Measurements from ENCODE around the gene CBLC.

Gene CBLC

DNA sequence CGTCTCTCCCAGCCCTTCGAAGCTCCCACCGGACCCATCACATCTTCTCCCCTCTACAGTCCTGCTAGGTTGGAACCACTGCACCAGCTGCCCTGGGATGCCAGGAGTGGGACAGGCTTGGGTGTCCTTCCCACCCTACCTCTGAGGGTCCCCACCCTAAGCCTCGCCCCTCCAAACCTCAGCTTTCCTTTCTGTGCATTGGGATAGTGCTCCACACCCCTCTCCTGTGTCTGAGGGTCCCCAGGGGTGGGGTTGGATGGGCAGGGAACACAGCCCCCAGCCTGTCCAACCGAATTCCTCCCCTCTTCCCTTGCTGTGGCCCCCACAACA is 31.1 kb upstream of the CBLC start:
- in situ Hi-C loops (cut with MboI; ENCODE audit: low sequenced_read_pairs) = no loop called here

- in situ Hi-C loops (cut with MboI; ENCODE audit: low sequenced_read_pairs) = no loop called here
Observed at GRCh38 chr19:44746946-44747738, 30.5 kb upstream of the CBLC start.

DNA sequence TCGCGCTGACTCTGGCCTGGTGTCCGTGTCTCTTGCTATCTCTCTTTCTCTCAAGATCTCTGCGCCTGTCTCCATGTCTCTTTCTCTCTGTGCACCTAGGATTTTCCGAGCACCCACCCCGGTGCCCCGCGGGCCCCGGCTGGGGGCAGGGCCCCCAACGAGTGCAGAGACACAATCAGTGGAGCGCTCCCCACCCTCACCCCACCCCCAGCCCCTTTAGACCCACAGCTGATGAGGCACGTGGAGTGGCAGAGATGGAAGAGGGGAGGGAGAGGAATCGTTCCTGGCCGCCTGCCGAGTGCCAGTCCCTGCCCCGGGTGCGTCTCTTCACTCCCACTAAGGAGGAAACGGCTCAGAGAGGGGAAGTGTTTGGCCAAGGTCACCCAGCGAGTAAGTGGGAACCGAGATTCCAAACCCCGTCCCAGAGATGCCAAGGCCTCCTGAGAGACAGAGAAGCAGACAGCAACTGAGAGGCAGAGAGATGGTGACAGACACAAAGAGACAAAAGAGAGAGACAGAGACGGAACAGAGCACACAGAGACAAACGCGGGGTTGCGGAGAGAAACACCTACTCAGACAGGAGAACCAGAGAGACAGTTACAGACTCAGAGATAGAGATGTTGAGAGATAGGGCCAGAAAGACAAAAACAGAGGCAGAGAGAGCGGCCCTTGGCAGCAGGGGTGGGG is 29.8 kb upstream of the CBLC start:
- in situ Hi-C loops (cut with MboI; ENCODE audit: low sequenced_read_pairs) = no loop called here

DNA sequence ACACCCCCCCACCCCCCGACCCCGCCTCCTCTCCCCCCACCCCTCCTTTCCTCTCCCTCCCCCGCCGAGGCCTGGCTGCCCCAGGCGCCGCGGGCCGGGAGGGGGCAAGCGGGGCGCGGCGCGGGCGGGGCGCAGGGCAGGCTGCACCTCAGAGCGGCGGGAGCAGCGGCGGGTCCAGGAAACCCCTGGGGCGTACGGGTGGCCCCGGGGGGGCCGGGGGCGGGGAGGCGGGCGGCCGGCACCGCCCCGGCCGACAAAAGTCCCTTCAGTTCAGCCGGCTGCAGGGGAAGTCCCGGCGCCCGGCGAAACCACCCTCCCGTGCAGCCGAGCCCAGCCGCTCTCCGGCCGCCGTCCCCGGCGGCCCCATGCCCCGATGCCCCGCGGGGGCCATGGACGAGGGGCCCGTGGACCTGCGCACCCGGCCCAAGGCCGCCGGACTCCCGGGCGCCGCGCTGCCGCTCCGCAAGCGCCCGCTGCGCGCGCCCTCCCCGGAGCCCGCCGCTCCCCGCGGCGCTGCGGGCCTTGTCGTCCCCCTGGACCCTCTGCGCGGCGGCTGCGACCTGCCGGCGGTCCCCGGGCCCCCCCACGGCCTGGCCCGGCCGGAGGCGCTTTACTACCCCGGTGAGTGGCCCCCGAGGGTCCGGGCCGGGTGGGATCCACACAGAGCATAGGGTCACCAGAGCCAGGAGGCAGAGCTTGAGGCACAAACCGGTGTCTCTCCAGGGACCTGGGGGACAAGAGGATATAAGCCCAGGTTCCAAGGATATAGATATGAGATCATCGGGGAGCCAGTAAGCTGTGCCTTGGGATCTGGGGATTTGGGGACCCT is 29.1 kb upstream of the CBLC start, which contains the start of gene BCL3:
Gene BCL3, plus strand, starts transcription at position 283 of the 829 bp plus-strand sequence. Its CDS starts 83 bp downstream, at position 366.
- in situ Hi-C loops (cut with MboI; ENCODE audit: low sequenced_read_pairs) = no loop called here

GRCh38 chr19:44749292-44749691 is 28.4 kb upstream of the CBLC start:
- in situ Hi-C loops (cut with MboI; ENCODE audit: low sequenced_read_pairs) = no loop called here

DNA sequence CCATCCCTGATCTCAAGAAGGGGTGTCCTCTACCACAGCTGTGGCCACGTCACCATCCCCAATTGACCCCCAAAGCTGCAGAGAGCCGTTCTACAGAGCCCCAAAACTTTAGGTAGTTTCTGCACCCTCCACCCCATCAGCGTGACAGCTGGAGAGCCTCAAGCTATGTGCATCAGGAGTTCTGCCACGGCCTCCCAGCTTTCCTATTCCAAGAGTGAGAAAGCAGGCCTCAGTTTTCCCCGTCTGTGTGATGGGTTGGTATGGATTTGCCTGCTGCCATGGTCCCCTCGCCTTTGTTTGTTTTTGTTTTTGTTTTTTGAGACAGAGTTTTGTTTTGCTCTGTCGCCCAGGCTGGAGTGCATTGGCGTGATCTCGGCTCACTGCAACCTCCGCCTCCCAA is 27.7 kb upstream of the CBLC start:
- in situ Hi-C loops (cut with MboI; ENCODE audit: low sequenced_read_pairs) = no loop called here

DNA sequence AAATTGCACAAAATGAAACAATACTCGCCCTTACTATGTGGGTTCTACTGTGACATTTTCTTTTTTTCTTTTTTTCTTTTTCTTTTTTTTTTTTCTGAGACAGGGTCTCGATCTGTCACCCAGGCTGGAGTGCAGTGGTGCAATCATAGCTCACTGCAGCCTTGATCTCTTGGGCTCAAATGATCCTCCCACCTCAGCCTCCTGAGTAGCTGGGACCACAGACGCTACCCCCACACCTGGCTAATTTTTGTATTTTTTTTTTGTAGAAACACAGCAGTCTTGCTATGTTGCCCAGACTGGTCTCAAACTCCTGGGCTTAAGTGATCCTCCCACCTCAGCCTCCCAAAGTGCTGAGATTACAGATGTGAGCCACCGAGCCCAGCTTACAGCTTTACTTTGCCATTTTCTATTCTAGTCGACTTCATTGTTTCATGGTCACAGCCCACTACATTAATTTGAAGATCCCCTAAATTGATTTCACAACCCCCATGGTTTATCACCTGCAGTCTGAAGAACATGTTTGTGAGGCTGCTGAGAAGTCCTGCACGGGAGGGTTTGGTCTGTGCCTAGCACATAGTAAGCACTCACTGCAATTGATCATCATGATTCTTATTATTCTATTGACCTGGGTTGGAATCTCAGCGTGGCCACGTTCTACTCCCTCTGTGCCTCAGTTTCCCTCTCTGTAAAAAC is 25.4 kb upstream of the CBLC start:
- in situ Hi-C loops (cut with MboI; ENCODE audit: low sequenced_read_pairs) = no loop called here

DNA sequence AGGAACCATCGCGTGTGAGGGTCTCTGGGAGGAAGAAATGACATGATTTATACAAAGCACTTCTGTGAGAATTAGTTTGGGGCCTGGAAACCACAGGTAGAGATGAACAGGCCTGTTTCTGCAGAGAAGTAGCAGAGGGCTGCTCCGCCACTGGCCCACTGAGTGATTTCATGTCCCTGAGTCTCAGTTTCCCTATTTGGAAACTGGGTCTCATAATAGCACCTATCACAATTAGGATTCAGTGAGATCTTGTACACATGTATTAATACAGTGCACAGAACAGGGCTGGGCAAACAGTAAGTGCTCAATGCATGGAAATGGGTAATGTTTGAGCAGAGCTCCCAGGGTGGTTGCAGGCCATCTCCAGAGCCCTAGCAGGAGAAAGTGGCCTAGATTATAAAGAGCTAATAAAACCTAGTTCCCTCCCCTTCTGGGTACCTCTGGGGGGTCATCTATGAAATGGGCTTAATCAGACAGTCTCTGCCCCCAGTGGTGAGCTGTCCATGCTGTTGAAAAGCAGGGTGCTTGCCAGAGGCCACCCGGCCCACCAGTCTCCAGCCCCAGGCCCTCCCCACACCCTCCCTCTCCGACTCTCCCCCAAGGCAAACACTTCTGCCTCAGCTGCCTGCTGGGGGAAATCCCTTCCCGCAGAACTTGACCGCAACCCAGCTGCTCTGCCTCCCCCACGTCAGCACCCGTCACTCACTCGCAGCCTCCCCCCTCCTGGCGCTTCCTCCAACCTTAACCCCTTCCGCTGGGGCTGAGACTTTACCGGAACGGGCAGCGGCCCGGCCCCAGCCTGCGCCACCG is 24.7 kb upstream of the CBLC start:
- in situ Hi-C loops (cut with MboI; ENCODE audit: low sequenced_read_pairs) = no loop called here

- in situ Hi-C loops (cut with MboI; ENCODE audit: low sequenced_read_pairs) = no loop called here
Observed at GRCh38 chr19:44753626-44753931, 24.1 kb upstream of the CBLC start.

DNA sequence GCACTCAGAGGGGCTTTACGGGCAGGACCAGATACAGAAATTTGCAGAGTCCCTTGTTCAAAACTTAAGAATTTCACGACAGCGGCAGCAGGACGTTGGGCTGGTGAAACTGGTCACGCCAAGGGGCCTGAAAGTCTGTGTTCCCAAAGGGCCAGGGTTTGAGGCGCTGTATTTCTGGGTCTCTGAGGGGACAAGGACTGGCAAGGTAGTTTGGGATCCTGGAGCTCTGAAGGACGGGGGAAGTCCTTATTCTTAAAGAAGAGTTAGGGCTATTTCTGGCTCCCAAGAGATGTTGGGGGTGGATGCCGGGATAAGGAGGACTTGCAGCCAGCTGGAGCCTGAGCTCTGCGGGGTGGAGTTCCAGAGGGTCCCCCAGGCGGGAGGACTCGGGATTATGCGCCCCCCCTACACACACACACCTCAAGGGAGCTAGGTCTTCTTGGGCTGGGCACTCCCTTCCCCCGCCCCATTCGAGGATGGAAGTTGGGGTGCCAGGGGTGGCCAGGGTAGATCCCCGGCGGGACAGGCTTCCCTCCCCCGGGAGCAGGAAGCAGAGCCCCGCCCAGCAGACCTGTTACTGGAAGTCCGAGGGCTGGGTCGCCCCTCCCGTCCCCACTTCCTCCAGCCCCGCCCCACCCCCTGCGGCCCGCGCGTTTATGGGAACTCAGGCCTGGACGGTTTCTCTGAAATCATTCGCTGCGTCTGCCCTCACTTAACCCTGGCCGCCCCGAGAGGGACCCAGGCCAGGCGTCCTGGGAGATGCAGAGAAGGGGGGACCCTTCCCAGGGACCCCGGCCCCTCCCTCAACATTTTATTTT is 23.5 kb upstream of the CBLC start:
- in situ Hi-C loops (cut with MboI; ENCODE audit: low sequenced_read_pairs) = no loop called here

DNA sequence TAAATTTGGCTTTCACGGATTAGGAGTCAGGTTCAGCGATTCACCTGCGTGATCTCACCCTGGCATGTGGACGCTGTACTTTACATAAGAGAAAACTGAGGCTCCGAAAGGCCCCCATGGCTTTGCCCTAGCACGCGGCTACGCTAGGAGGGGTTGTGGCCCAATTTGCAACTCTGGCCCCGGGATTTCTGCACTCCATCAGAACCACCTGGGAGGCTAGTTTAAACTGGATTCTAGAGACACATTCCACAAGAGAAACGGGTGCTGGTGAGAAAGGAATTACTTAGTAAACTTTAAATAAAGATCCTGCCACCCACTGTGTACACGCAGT is 23.0 kb upstream of the CBLC start:
- in situ Hi-C loops (cut with MboI; ENCODE audit: low sequenced_read_pairs) = no loop called here

DNA sequence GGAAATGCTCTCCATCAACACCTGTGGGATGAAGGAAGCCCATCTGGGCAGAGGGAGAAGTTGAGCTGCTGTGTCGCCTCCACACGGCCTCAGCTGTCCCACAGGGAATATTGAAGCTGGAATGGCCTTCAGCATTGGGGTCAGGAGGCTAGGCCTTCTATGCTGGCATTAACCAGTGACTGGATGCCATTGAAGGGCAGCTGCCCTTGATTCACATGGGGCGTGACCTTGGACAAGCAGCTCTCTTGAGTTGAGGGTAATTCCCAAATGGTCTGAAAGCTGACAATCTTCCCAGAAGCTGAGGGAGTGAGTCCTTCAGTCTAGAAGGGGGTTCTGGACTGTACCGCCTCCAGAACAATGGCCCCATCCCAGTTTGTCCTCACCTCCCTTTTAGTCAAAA is 22.5 kb upstream of the CBLC start:
- in situ Hi-C loops (cut with MboI; ENCODE audit: low sequenced_read_pairs) = no loop called here

GRCh38 chr19:44756089-44756562 is 21.6 kb upstream of the CBLC start:
- in situ Hi-C loops (cut with MboI; ENCODE audit: low sequenced_read_pairs) = no loop called here

DNA sequence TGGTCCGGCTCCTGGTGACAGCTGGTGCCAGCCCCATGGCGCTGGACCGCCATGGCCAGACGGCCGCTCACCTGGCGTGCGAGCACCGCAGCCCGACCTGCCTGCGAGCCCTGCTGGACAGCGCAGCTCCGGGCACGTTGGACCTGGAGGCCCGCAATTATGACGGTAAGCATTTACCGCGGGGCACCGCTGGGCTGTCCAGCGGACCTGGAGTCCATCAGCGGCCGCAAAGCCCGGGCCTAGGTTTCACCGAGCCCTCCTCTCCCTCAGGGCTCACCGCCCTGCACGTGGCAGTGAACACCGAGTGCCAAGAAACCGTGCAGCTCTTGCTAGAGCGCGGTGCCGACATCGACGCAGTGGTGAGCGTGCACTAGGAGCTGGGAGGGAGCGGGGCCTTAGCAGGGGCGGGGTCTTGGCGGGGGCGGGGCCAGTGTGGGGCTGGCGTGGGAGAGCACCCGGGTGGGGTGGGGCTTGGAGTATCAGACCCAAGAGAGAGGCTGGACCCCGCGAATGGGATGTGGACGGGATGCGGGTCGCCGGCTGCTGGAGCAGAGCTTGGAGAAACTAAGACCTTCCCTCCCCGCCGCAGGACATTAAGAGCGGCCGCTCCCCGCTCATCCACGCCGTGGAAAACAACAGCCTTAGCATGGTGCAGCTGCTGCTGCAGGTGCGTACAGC is 20.5 kb upstream of the CBLC start:
- in situ Hi-C loops (cut with MboI; ENCODE audit: low sequenced_read_pairs) = no loop called here

DNA sequence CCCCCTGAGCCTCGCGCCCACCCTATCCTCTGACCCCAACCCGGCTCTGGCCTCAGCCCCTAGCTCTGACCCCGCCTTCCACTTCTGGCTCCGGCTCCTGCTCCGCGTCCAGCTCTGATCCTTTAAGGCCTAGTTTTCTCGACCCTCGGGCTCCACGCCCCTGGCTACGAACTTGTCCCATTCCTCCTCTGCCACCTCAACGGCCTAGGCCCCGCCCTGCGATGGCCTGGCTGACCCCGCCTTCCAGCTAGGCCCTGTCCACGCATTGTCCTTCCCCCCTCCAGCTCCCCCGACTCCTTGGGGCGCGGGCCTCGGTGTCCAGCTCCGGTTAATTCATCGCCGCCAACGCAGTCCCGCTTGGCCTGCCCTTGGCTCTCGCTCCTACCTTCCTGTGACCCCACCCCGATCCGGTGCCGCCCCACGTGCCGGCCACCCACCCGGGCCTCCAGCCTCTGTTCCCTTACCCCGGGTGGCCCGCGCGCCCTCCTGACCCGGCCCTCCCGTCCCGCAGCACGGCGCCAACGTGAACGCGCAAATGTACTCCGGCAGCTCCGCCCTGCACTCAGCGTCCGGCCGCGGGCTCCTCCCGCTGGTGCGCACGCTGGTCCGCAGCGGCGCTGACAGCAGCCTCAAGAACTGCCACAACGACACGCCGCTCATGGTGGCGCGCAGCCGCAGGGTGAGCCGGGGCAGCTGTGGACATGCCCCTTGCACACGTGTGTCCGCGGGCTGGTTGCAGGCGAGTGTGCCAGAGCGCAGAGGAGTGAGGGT is 19.8 kb upstream of the CBLC start:
- in situ Hi-C loops (cut with MboI; ENCODE audit: low sequenced_read_pairs) = no loop called here

DNA sequence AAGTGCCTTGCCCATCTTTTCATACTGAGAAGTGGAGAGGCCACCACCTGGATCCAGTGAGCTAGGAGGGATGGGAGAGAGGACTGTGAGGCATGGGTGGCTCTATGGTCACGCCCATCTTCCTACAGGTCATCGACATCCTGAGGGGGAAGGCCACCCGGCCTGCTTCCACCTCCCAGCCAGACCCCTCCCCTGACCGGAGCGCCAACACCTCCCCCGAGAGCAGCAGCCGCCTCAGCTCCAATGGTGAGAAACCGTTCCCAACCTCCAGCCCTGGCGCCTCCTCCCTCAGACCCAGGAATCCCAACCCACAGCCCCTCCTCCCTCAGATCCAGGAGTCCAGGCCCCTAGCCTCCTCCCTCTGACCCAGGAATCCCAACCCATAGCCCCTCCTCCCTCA is 19.1 kb upstream of the CBLC start:
- in situ Hi-C loops (cut with MboI; ENCODE audit: low sequenced_read_pairs) = no loop called here

DNA sequence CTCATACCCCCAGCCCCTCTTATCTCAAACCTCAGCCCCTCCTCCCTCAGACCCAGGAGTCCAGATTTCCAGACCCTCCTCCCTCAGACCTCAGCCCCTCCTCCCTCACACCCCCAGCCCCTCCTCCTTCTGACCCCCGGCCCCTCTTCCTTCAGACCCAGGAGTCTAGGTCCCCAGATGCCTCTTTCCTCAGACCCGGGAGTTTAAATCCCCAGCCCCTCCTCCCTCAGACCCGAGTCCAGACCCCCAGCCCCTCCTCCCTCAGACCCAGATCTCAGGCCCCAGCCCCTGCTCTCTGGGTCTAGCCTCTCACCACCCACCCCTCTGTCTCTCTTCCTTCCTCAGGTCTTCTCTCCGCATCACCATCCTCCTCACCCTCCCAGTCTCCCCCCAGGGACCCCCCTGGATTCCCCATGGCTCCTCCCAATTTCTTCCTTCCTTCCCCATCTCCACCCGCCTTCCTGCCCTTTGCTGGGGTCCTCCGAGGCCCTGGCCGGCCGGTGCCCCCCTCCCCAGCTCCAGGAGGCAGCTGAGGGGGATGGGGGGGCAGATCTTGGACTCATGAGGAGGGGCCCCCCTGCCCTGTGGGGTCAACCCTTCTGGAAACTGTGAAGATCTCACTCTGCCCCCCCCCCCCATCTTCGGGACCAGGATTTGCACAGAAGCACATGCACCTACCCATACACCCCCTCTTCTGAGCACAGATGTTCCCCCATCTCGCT is 18.4 kb upstream of the CBLC start:
- in situ Hi-C loops (cut with MboI; ENCODE audit: low sequenced_read_pairs) = no loop called here

GRCh38 chr19:44762038-44762437 is 15.7 kb upstream of the CBLC start:
- in situ Hi-C loops (cut with MboI; ENCODE audit: low sequenced_read_pairs) = no loop called here
